Heart right ventricle (tissue), 16 donors: ENCODE data around the gene DBNL. TPM values are rescaled to one million over a fixed set of nuclear protein-coding genes. Genes with fewer than 3 reads are reported as not detected.

ENCODE experiments used
- ATAC-seq, 8 donors: fragments of 200-7000 bp; cut with Tn5 transposase; one replicate each; pipeline ENCODE4 v1.9.1; 2020; ENCODE audit warnings: mild to moderate bottlenecking in 8 of 8, moderate library complexity in 8 of 8, moderate number of reproducible peaks in 1 of 8
- DNase-seq, 2 donors: peaks; one replicate each; pipeline ENCODE4 v3.0.0-alpha.2; 2020
- H3K27ac ChIP-seq, 10 donors: fragments of 200-600 bp; sonication (generic) in 2 of 10; one replicate each; pipeline versions ENCODE4 v1.5.0 to v1.8.0; 2020 to 2022; ENCODE audit warnings: mild to moderate bottlenecking in 3 of 10
- H3K27me3 ChIP-seq, 7 donors: fragments of 200-600 bp; one replicate each; pipeline ENCODE4 v1.8.0; 2021 to 2022; ENCODE audit warnings: mild to moderate bottlenecking in 2 of 7
- H3K36me3 ChIP-seq, 9 donors: fragments of 200-600 bp; sonication (generic) in 1 of 9; one replicate each; pipeline versions ENCODE4 v1.5.0 to v1.8.0; 2020 to 2022; ENCODE audit warnings: mild to moderate bottlenecking in 2 of 9
- H3K4me1 ChIP-seq, 9 donors: fragments of 200-600 bp; sonication (generic) in 1 of 9; one replicate each; pipeline versions ENCODE4 v1.5.0 to v1.8.0; 2020 to 2022; ENCODE audit warnings: mild to moderate bottlenecking in 4 of 9
- H3K4me3 ChIP-seq, 10 donors: fragments of 200-600 bp; sonication (generic) in 2 of 10; one replicate each; pipeline versions ENCODE4 v1.5.0 to v1.8.0; 2020 to 2022; ENCODE audit warnings: mild to moderate bottlenecking in 7 of 10, moderate library complexity in 2 of 10
- H3K9me3 ChIP-seq, 11 donors: fragments of 200-600 bp in 10 of 11; sonication (generic) in 2 of 11; one replicate each; pipeline versions ENCODE4 v1.5.0 to v1.8.0; 2013 to 2022; ENCODE audit warnings: mild to moderate bottlenecking in 2 of 11, control low read depth in 1 of 11, moderate library complexity in 1 of 11
- CTCF ChIP-seq, 9 donors: fragments of 200-600 bp; sonication (generic) in 2 of 9; IDR thresholded peaks; one replicate each; pipeline versions ENCODE4 v1.5.0 to v1.8.0; 2021 to 2022; ENCODE audit warnings: antibody characterized with exemption in 9 of 9, mild to moderate bottlenecking in 5 of 9, moderate library complexity in 1 of 9
- WGBS, 2 donors: extraction: QIAGEN DNeasy Blood & Tissue Kit; methylation state at CpG; one replicate each; pipeline ENCODE4 v1.1.7; 2013; ENCODE audit warnings: inconsistent platforms in 1 of 2; 5-methylcytosine and 5-hydroxymethylcytosine counted together
- intact Hi-C, 10 donors: fragments of 100-400 bp; cut with DNase I; formaldehyde crosslinking; loops; one replicate each; pipeline versions ENCODE4 v1.11.1 to v1.14.2; 2022
- polyA plus RNA-seq, 2 donors: library from polyadenylated mRNA; stranded (reverse); fragments of 200-250 nt; gene quantifications; one replicate each; pipeline ENCODE4 v1.2.3, GENCODE V29; 2013
- total RNA-seq, 10 donors: library from RNA; stranded (reverse); fragmentation: NEBNext Ultra II Directional in 3 of 10; extraction: Animal tissue kit (Norgen Biotek cat#: 25700) in 3 of 10; gene quantifications; one replicate each; pipeline versions ENCODE4 v1.2.1 to v1.2.4, GENCODE V29; 2021 to 2023
- donor health status: Arrhythmogenic right ventricular cardiomyopathy.
- donor health status: ischemic (EF 13 %, LVEDD 7.1; RV severe dilation, severe dysfunction).
- donor health status: healthy with polysubstance abuse.
- donor health status: DM: no; HTN: yes; CAD: no.
- donor health status: DM: no; HTN: no; CAD: no.
- donor health status: ischemic (EF 25% LVEDD 6.9; RV normal size, moderate dysfunction).
- donor health status: ischemic (EF 25% LVEDD 5.7; RV mildly dilated, moderate dysfunction).
- donor health status: healthy.
- donor health status: DM: yes; HTN: yes; CAD: no.
- donor health status: Ischemic cardiomyopathy.
- donor health status: ischemic (EF 35%, LVEDD 5.7; RV mildly dilated, moderate dysfunction).
- donor health status: nonischemic (EF 11% LVEDD 7.7; RV severe dilation, severe dysfunction).
- donor health status: DM: yes; HTN: yes; CAD: no.
- donor health status: PGD.
- donor health status: ischemic (EF 29% LVEDD 5.4; RV normal size, mild dysfunction).
- donor health status: nonischemic (EF 23%, LVEDD 6.1; RV moderate dilation, normal function).

Gene DBNL
- total and polyA plus RNA-seq, 12 donors: 26.0 to 74.3 (median 35.4) TPM

GRCh38 chr7:44102846-44103565, 58.5 kb downstream of the DBNL start:
- no peak for ATAC-seq
- H3K4me3 ChIP-seq: no peak overlapping the region
- H3K27ac ChIP-seq: peak overlapping the region in 9 of 10 donors; percentile 13 to 91 (median 74)
- no peaks in the 10 kb centered on the region for H3K9me3 ChIP-seq
- DNase-seq: no peak
- H3K27me3 ChIP-seq: peaks cover 0 to 26% (median 0%) of the 10 kb centered on the region in 7 donors
- WGBS, 2 donors: 78 to 91% methylated on average over 8 of the region's 8 CpGs
- peaks cover 3 to 68% (median 20%) of the 10 kb centered on the region in 9 donors for H3K4me1 ChIP-seq
- peaks cover 0 to 11% (median 0%) of the 10 kb centered on the region in 9 donors for H3K36me3 ChIP-seq
- intact Hi-C loops: no loop called here
- TF ChIP-seq CTCF (IDR thresholded peaks at IDR 0.05): no peak

GRCh38 chr7:44103566-44103922, 59.0 kb downstream of the DBNL start:
- Histone ChIP-seq H3K9me3 (no peaks in the 10 kb centered on the region), H3K4me1 (peaks cover 3 to 68% (median 20%) of the 10 kb centered on the region in 9 donors), H3K27ac (peak overlapping the region; percentile 1 to 91 (median 72)), H3K36me3 (peaks cover 0 to 15% (median 0%) of the 10 kb centered on the region in 9 donors), H3K27me3 (peaks cover 0 to 26% (median 0%) of the 10 kb centered on the region in 7 donors), H3K4me3 (peak overlapping the region in 5 of 10 donors; percentile 61 to 66 (median 64))
- 73 to 81% methylated on average over 8 of the region's 8 CpGs for WGBS, 2 donors
- intact Hi-C loops: no loop called here
- DNase-seq: no peak
- TF ChIP-seq CTCF (IDR thresholded peaks at IDR 0.05): no peak
- no peak for ATAC-seq

GRCh38 chr7:44103923-44104859, 59.7 kb downstream of the DBNL start, which contains the start of gene AEBP1:
AEBP1 (plus strand) TSS chr7:44104345; CDS start chr7:44104666, 321 bp downstream.
- H3K27me3 ChIP-seq: peaks cover 0 to 26% (median 0%) of the 10 kb centered on the region in 7 donors
- peaks cover 0 to 22% (median 0%) of the 10 kb centered on the region in 9 donors for H3K36me3 ChIP-seq
- H3K4me3 ChIP-seq: peak within 1 kb of the TSS; percentile 38 to 66 (median 60)
- DNase-seq: peak in 1 of 2 donors; percentile 44
- intact Hi-C loops: no loop called here
- H3K27ac ChIP-seq: peak within 1 kb of the TSS; percentile 1 to 91 (median 80)
- H3K9me3 ChIP-seq: no peaks in the 10 kb centered on the region
- WGBS, 2 donors: 5 to 8% methylated on average over 43 to 87 of the region's 87 CpGs
- TF ChIP-seq CTCF (IDR thresholded peaks at IDR 0.05): peak in 1 of 9 donors; percentile 7
- peak in 7 of 8 donors; percentile 22 to 63 (median 35) for ATAC-seq
- peaks cover 3 to 65% (median 20%) of the 10 kb centered on the region in 9 donors for H3K4me1 ChIP-seq
